Measurements from ENCODE around the gene MYH10. TPM values are rescaled to one million over a fixed set of nuclear protein-coding genes. Genes with fewer than 3 reads are reported as not detected.

The MYH10 gene
- total and polyA plus RNA-seq, 9 donors, result 30.4 to 117 (median 75.5) TPM

DNA sequence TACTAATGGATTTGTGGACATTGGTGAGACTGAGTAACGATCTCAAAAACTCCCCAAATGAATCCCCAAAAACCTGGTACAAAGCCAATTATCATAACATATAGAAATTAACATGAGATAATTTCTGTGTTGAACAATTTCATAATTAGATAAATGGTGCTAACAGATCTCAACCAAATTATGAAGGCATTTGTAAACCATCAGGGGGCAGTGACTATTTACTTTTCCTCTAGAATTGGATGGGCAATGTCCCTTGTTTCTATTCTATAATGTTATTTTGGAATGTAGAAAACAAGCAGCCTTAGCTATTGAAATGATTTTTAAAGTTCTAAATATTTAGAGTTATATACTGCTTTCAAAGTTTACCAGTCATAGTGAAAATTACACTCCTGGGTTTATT, 57.8 kb downstream of the MYH10 start:
- WGBS, 3 donors, result 71 to 93% (median 90%) methylated on average over 1 of the region's 1 CpG
- Histone ChIP-seq H3K4me3 (no peak overlapping the region), H3K27me3 (no peaks in the 10 kb centered on the region), H3K9me3 (no peaks in the 10 kb centered on the region), H3K36me3 (no peaks in the 10 kb centered on the region), H3K27ac (no peak overlapping the region), H3K4me1 (ENCODE audit: insufficient read depth) (no peaks in the 10 kb centered on the region)
- intact Hi-C loops (cut with DNase I), result loop anchor here (5.0 to 10.0 kb wide), 2 partner anchors 172 to 175 kb away; partner anchors contain the start of gene CCDC42 (in 3 of the 4)
- TF ChIP-seq EP300 (IDR thresholded peaks at IDR 0.05), result no peak
- TF ChIP-seq, protein P1, sequence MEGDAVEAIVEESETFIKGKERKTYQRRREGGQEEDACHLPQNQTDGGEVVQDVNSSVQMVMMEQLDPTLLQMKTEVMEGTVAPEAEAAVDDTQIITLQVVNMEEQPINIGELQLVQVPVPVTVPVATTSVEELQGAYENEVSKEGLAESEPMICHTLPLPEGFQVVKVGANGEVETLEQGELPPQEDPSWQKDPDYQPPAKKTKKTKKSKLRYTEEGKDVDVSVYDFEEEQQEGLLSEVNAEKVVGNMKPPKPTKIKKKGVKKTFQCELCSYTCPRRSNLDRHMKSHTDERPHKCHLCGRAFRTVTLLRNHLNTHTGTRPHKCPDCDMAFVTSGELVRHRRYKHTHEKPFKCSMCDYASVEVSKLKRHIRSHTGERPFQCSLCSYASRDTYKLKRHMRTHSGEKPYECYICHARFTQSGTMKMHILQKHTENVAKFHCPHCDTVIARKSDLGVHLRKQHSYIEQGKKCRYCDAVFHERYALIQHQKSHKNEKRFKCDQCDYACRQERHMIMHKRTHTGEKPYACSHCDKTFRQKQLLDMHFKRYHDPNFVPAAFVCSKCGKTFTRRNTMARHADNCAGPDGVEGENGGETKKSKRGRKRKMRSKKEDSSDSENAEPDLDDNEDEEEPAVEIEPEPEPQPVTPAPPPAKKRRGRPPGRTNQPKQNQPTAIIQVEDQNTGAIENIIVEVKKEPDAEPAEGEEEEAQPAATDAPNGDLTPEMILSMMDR (IDR thresholded peaks at IDR 0.05), result no peak
- no peak for TF ChIP-seq POLR2A (IDR thresholded peaks at IDR 0.05)
- no peak for DNase-seq

DNA sequence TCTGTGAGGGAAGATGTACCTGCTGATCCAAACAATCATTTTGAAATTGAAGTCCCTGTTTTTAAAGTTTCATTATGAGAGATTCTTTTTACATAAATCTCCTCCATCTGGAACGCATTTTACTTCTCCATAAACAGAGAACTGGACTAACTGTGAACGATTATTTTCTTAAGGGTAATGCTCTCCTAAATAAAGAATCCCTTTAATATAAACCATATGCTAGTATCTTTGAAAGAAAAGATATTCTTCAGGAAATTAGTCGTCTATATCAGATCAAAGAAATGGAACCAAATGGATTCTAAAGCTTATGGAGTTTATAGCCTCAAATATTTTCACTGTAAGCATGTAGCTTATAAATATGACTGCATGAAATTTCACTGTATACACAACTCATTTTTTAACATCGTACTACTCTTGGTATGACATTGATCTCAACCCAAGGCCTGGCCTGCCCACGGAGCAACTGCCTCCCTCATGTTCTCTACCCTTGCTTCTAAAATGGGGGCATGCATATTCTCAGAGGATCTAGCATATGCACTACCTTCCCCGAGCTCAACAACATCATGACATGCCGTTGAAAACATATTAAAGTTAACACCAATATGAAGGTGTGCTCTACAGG, 66.4 kb downstream of the MYH10 start:
- 53 to 60% (median 60%) methylated on average over 7 of the region's 7 CpGs for WGBS, 3 donors
- H3K27ac ChIP-seq, result no peak overlapping the region
- no peaks in the 10 kb centered on the region for H3K36me3 ChIP-seq
- intact Hi-C loops (cut with DNase I), result no loop called here
- TF ChIP-seq POLR2A (IDR thresholded peaks at IDR 0.05) (no peak), EP300 (IDR thresholded peaks at IDR 0.05) (no peak)
- TF ChIP-seq, protein P1 (IDR thresholded peaks at IDR 0.05), result no peak
- H3K9me3 ChIP-seq, result no peaks in the 10 kb centered on the region
- H3K27me3 ChIP-seq, result no peaks in the 10 kb centered on the region
- no peak overlapping the region for H3K4me3 ChIP-seq
- DNase-seq, result no peak
- H3K4me1 ChIP-seq (ENCODE audit: insufficient read depth), result no peaks in the 10 kb centered on the region

DNA sequence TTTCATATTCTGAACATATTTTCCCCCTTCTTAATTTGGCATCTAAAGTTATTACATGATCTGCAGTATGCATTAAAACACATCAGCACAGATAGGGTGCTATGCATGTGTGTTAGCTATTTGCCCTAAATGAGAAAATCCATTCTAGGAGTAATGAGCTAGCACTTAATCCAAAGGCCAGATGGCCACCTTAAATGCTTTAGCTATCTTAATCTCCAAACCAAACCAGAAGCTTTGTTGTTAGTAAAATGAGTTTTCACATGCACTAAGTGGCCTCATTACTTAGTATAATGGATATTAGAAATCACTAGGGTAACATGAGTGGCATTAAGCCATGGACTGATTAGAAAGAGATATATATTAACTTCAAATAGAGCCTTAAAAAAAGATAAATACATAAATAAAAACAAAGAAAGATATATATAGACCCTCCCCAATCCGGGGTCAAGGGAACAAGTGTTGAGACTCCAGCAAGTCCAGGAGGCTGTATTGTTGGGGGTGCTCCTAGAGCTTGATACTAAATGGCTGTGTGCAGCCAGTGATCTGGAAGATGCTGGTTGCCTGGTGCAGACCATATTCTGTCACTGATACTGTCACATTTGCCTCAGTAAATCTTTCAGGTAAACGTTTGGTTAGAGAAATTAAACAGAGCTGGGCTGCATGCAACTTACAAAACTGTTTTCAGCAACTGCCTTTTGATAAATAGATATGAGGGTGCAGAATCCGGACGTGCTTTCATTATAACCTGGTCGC, 67.3 kb downstream of the MYH10 start:
- no peak for DNase-seq
- no peaks in the 10 kb centered on the region for H3K9me3 ChIP-seq
- TF ChIP-seq EP300 (IDR thresholded peaks at IDR 0.05) (no peak), POLR2A (IDR thresholded peaks at IDR 0.05) (no peak)
- no peak overlapping the region for H3K4me3 ChIP-seq
- no peaks in the 10 kb centered on the region for H3K27me3 ChIP-seq
- WGBS, 3 donors, result 72 to 76% (median 75%) methylated on average over 5 of the region's 5 CpGs
- no peaks in the 10 kb centered on the region for H3K36me3 ChIP-seq
- no peak overlapping the region for H3K27ac ChIP-seq
- intact Hi-C loops (cut with DNase I), result no loop called here
- H3K4me1 ChIP-seq (ENCODE audit: insufficient read depth), result no peaks in the 10 kb centered on the region

DNA sequence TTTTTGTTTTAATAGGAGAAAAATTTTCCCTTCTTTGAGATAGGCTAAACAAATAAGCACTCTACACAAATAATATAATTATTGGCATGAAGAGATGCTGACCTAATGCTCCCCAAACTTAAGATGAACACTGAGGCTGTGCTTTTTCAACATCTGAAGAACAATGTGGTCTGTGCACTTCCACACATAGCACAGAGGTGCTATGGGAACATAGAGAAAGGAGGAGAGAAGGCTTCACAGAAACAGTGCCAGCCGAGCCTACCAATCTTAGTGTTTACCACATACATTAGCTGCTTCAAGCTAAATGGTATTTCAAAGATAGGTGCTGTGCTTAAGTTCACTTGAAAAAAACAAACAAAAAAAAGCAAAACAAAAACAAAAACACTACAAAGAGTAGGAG, 72.4 kb downstream of the MYH10 start:
- WGBS, 3 donors, result 73 to 90% (median 87%) methylated on average over 1 of the region's 1 CpG
- H3K36me3 ChIP-seq, result no peaks in the 10 kb centered on the region
- TF ChIP-seq EP300 (IDR thresholded peaks at IDR 0.05) (no peak), POLR2A (IDR thresholded peaks at IDR 0.05) (no peak)
- TF ChIP-seq, protein P1 (IDR thresholded peaks at IDR 0.05), result no peak
- no peaks in the 10 kb centered on the region for H3K9me3 ChIP-seq
- intact Hi-C loops (cut with DNase I), result no loop called here
- H3K27me3 ChIP-seq, result no peaks in the 10 kb centered on the region
- H3K27ac ChIP-seq, result no peak overlapping the region
- no peak for DNase-seq
- no peaks in the 10 kb centered on the region for H3K4me1 ChIP-seq (ENCODE audit: insufficient read depth)
- H3K4me3 ChIP-seq, result no peak overlapping the region

All from ovary (tissue), 9 donors.